HG02840 (cell line): ENCODE results near the gene PPIAL4G.
"Not testable (repeated sequence)": the region's sequence is repeated elsewhere in the genome, so short reads cannot be mapped to it uniquely, and the experiment has no call there.

Source experiments
- ATAC-seq: cut with Tn5 transposase; IDR thresholded peaks from one replicate; pipeline ENCODE4 v1.9.1; 2021; ENCODE audit warnings: mild to moderate bottlenecking, moderate library complexity, moderate number of reproducible peaks; ENCODE audit not compliant: unreplicated experiment, low FRiP score

PPIAL4G gene

GRCh38 chr1:148483029-148483428 is at the start of gene PPIAL4G:
Gene PPIAL4G (minus strand): TSS chr1:148483302. CDS start chr1:148483252, 50 bp downstream.
- not testable (repeated sequence) for ATAC-seq

GRCh38 chr1:148532158-148532557 is 49.1 kb upstream of the PPIAL4G start:
- not testable (repeated sequence) for ATAC-seq

GRCh38 chr1:148529101-148529567 is 46.0 kb upstream of the PPIAL4G start:
- not testable (repeated sequence) for ATAC-seq

GRCh38 chr1:148528591-148528990 is 45.5 kb upstream of the PPIAL4G start:
- ATAC-seq = not testable (repeated sequence)

GRCh38 chr1:148526587-148526986 is 43.5 kb upstream of the PPIAL4G start:
- ATAC-seq = not testable (repeated sequence)

GRCh38 chr1:148523205-148524144 is 40.4 kb upstream of the PPIAL4G start:
- peak; percentile 12 for ATAC-seq

GRCh38 chr1:148522561-148523204 is 39.6 kb upstream of the PPIAL4G start:
- ATAC-seq = peak; percentile 76

GRCh38 chr1:148522072-148522471 is 39.0 kb upstream of the PPIAL4G start:
- ATAC-seq = not testable (repeated sequence)

GRCh38 chr1:148514310-148514709 is 31.2 kb upstream of the PPIAL4G start:
- not testable (repeated sequence) for ATAC-seq

- not testable (repeated sequence) for ATAC-seq
Measured at GRCh38 chr1:148512571-148513184, 29.6 kb upstream of the PPIAL4G start.

- ATAC-seq = not testable (repeated sequence)
Measured at GRCh38 chr1:148493933-148494332, 10.8 kb upstream of the PPIAL4G start.

- not testable (repeated sequence) for ATAC-seq
Measured at GRCh38 chr1:148481134-148481533, 2.0 kb downstream of the PPIAL4G start.

GRCh38 chr1:148459694-148460093 is 23.4 kb downstream of the PPIAL4G start:
- not testable (repeated sequence) for ATAC-seq

GRCh38 chr1:148458901-148459581 is 24.1 kb downstream of the PPIAL4G start:
- not testable (repeated sequence) for ATAC-seq

GRCh38 chr1:148458398-148458797 is 24.7 kb downstream of the PPIAL4G start:
- not testable (repeated sequence) for ATAC-seq

- not testable (repeated sequence) for ATAC-seq
Measured at GRCh38 chr1:148452845-148453244, 30.3 kb downstream of the PPIAL4G start.

- ATAC-seq = not testable (repeated sequence)
Measured at GRCh38 chr1:148439654-148440325, 43.3 kb downstream of the PPIAL4G start.

GRCh38 chr1:148435406-148435805 is 47.7 kb downstream of the PPIAL4G start:
- no peak for ATAC-seq

- no peak for ATAC-seq
Measured at GRCh38 chr1:148434832-148435231, 48.3 kb downstream of the PPIAL4G start.

GRCh38 chr1:148432916-148433317 is 50.2 kb downstream of the PPIAL4G start:
- not testable (repeated sequence) for ATAC-seq
